ENCODE measurements around the gene TNFSF13. TPM values are rescaled to one million over a fixed set of nuclear protein-coding genes. Genes with fewer than 3 reads are reported as not detected.

TNFSF13 gene
- total RNA-seq, 1 experiment from 2014 or later: 0.94 TPM

GRCh38 chr17:7575481-7575883 lies 16.9 kb downstream of the TNFSF13 start:
- H2BK15ac ChIP-seq (ENCODE audit: low read depth, low read length): no peak overlapping the region
- H4K8ac ChIP-seq (replicated peaks; ENCODE audit: insufficient read length, low read depth, low read length): no peak overlapping the region
- H3K23me2 ChIP-seq (ENCODE audit: insufficient read length, low read depth, low read length, poor library complexity, severe bottlenecking): peaks cover 5% of the 10 kb centered on the region
- H3K4me1 ChIP-seq (ENCODE audit: insufficient read depth, low read length): peaks cover 4% of the 10 kb centered on the region; the same call in 1 of the 2 replicates
- no peak for DNase-seq
- H3K27me3 ChIP-seq (ENCODE audit: insufficient read depth, low read length): no peaks in the 10 kb centered on the region
- H2BK120ac ChIP-seq (ENCODE audit: low read depth, low read length, poor library complexity, severe bottlenecking): no peak overlapping the region
- H3K18ac ChIP-seq (ENCODE audit: insufficient read length, low read depth, low read length): no peak overlapping the region
- H3K14ac ChIP-seq (ENCODE audit: insufficient read depth, low read length): no peak overlapping the region
- Mint-ChIP-seq H3K27ac (peak overlapping the region in 2 of 3 experiments; percentile 44 to 96; a peak in 3 of 7 replicates), H3K9me3 (peaks cover 3 to 7% of the 10 kb centered on the region in 2 experiments; a peak in 3 of 5 replicates), H3K4me3 (peak overlapping the region; percentile 98; a peak in 4 of 5 replicates), H3K27me3 (ENCODE audit: low read depth) (peaks cover 10% of the 10 kb centered on the region), H3K36me3 (ENCODE audit: insufficient read depth in 1 of 3, low read depth in 3 of 3) (peaks cover 60 to 88% (median 73%) of the 10 kb centered on the region in 3 experiments), H3K4me1 (peaks cover 48 to 49% of the 10 kb centered on the region in 2 experiments)
- no peak overlapping the region for H3T11ph ChIP-seq (ENCODE audit: low read length)
- H4K5ac ChIP-seq (ENCODE audit: insufficient read length, low read depth, low read length): no peak overlapping the region
- no peak overlapping the region for H2AK5ac ChIP-seq (ENCODE audit: insufficient read length, low read length)
- H3K27ac ChIP-seq (ENCODE audit: insufficient read length, low read depth, low read length): no peak overlapping the region
- WGBS (ENCODE audit: extremely low coverage, insufficient read length, low lambda C conversion rate): no CpG with 5 or more reads among the region's 1 CpG
- TF ChIP-seq CTCF (conservative IDR thresholded peaks at IDR 0.05): no peak
- no peak overlapping the region for H3K9ac ChIP-seq (ENCODE audit: extremely low read depth, insufficient read length, low read length)
- no peak overlapping the region for H2AFZ ChIP-seq (ENCODE audit: low read length)
- no peaks in the 10 kb centered on the region for H4K20me1 ChIP-seq (ENCODE audit: control insufficient read depth, insufficient read depth, insufficient read length)
- H3K9me3 ChIP-seq (ENCODE audit: control insufficient read depth, low read depth, low read length): no peaks in the 10 kb centered on the region
- H4K91ac ChIP-seq (ENCODE audit: insufficient read length, low read depth, low read length): no peak overlapping the region
- no peak overlapping the region for H2BK20ac ChIP-seq (ENCODE audit: low read depth, low read length, poor library complexity, severe bottlenecking)
- no peak overlapping the region for H2BK12ac ChIP-seq (ENCODE audit: insufficient read length, low read depth, low read length)
- no peak overlapping the region for H2BK5ac ChIP-seq (ENCODE audit: insufficient read length, low read length)
- peaks cover 21% of the 10 kb centered on the region; the same call in 1 of the 2 replicates for H3K79me2 ChIP-seq (ENCODE audit: insufficient read depth, low read length)
- no peak overlapping the region for H3K23ac ChIP-seq (ENCODE audit: insufficient read length, low read depth, low read length)
- H3K56ac ChIP-seq (ENCODE audit: insufficient read length, low read depth, low read length): no peak overlapping the region
- peaks cover 2% of the 10 kb centered on the region for H3K79me1 ChIP-seq (ENCODE audit: insufficient read depth, low read depth, low read length, poor library complexity, severe bottlenecking)
- no peak overlapping the region for H3K4me2 ChIP-seq (ENCODE audit: insufficient read depth, insufficient read length, low read length)
- no peak overlapping the region for H3K4ac ChIP-seq (ENCODE audit: low read depth, low read length)
